Measurements from ENCODE around the gene LPCAT3. TPM values are rescaled to one million over a fixed set of nuclear protein-coding genes. Genes with fewer than 3 reads are reported as not detected.
A peak's percentile ranks its signal among the peaks of the same experiment; 100 is the strongest.

The LPCAT3 gene
- total RNA-seq, 1 experiment from 2014 or later: 102 TPM

GRCh38 chr12:7046383-7047105 lies 28.3 kb upstream of the LPCAT3 start:
- Histone ChIP-seq H3K4me3 (no peak overlapping the region), H2AFZ (no peak overlapping the region), H3K4me2 (no peak overlapping the region), H3K27me3 (ENCODE audit: insufficient read depth, low read depth) (peaks cover 8% of the 10 kb centered on the region; the same call in 1 of the 2 replicates), H3F3A (ENCODE audit: insufficient read depth, low read depth) (no peaks in the 10 kb centered on the region; the same call in 1 of the 2 replicates), H3K27ac (no peak overlapping the region), H3K79me2 (ENCODE audit: low read depth) (no peaks in the 10 kb centered on the region), H3K36me3 (ENCODE audit: low read depth) (no peaks in the 10 kb centered on the region), H3K9me2 (ENCODE audit: insufficient read depth) (no peaks in the 10 kb centered on the region; the same call in 1 of the 2 replicates), H3K9me3 (ENCODE audit: insufficient read depth, low read depth) (no peaks in the 10 kb centered on the region), H4K20me1 (ENCODE audit: insufficient read depth) (no peaks in the 10 kb centered on the region), H3K4me1 (replicated peaks; ENCODE audit: insufficient read depth) (no peaks in the 10 kb centered on the region)
- TF ChIP-seq CTCF (conservative IDR thresholded peaks at IDR 0.05): no peak
- no peak for TF ChIP-seq EZH2 (IDR thresholded peaks at IDR 0.05; ENCODE audit: low read depth)
- intact Hi-C loops (cut with micrococcal nuclease; ENCODE audit: unreplicated experiment): no loop called here
- ChIA-PET POLR2A (ENCODE audit: unreplicated experiment) (no interaction called here), CTCF (no interaction called here)
- BruUV-seq (replicated peaks): no TSS peak
- DNase-seq: no peak

GRCh38 chr12:7045913-7046312 lies 27.6 kb upstream of the LPCAT3 start:
- Histone ChIP-seq H3K79me2 (ENCODE audit: low read depth) (no peaks in the 10 kb centered on the region), H3K9me2 (ENCODE audit: insufficient read depth) (no peaks in the 10 kb centered on the region), H4K20me1 (ENCODE audit: insufficient read depth) (no peaks in the 10 kb centered on the region), H2AFZ (no peak overlapping the region), H3K27me3 (ENCODE audit: insufficient read depth, low read depth) (peaks cover 5% of the 10 kb centered on the region; the same call in 1 of the 2 replicates), H3F3A (ENCODE audit: insufficient read depth, low read depth) (no peaks in the 10 kb centered on the region; the same call in 1 of the 2 replicates), H3K27ac (no peak overlapping the region), H3K4me1 (replicated peaks; ENCODE audit: insufficient read depth) (no peaks in the 10 kb centered on the region), H3K4me2 (no peak overlapping the region), H3K4me3 (no peak overlapping the region), H3K9me3 (ENCODE audit: insufficient read depth, low read depth) (no peaks in the 10 kb centered on the region), H3K36me3 (ENCODE audit: low read depth) (no peaks in the 10 kb centered on the region)
- no peak for DNase-seq
- no TSS peak for BruUV-seq (replicated peaks)
- CTCF ChIA-PET: no interaction called here
- intact Hi-C loops (cut with micrococcal nuclease; ENCODE audit: unreplicated experiment): no loop called here
- TF ChIP-seq CTCF (conservative IDR thresholded peaks at IDR 0.05) (no peak), EZH2 (IDR thresholded peaks at IDR 0.05; ENCODE audit: low read depth) (no peak)
- POLR2A ChIA-PET (ENCODE audit: unreplicated experiment): no interaction called here

- no peak overlapping the region for H3K4me3 ChIP-seq
- H3K36me3 ChIP-seq (ENCODE audit: low read depth): no peaks in the 10 kb centered on the region
- H3K9me2 ChIP-seq (ENCODE audit: insufficient read depth): no peaks in the 10 kb centered on the region
- H3K27me3 ChIP-seq (ENCODE audit: insufficient read depth, low read depth): no peaks in the 10 kb centered on the region
- DNase-seq: peak in 1 of 2 experiments; percentile 48
- ChIA-PET POLR2A (ENCODE audit: unreplicated experiment) (no interaction called here), CTCF (interaction anchor here (0.6 to 1.6 kb wide), 2 partner anchors 27 to 514 kb away, joined by 3 to 4 read pairs; no protein-coding TSS in a partner anchor)
- H3K79me2 ChIP-seq (ENCODE audit: low read depth): no peaks in the 10 kb centered on the region
- TF ChIP-seq CTCF (conservative IDR thresholded peaks at IDR 0.05): peak; percentile 67
- TF ChIP-seq EZH2 (IDR thresholded peaks at IDR 0.05; ENCODE audit: low read depth): no peak
- no peaks in the 10 kb centered on the region for H3K9me3 ChIP-seq (ENCODE audit: insufficient read depth, low read depth)
- H3K27ac ChIP-seq: no peak overlapping the region
- no peaks in the 10 kb centered on the region for H4K20me1 ChIP-seq (ENCODE audit: insufficient read depth)
- intact Hi-C loops (cut with micrococcal nuclease; ENCODE audit: unreplicated experiment): loop anchor here (1.0 to 2.0 kb wide), 2 partner anchors 72 to 97 kb away; partner anchors contain the start of genes EMG1 and PHB2
- BruUV-seq (replicated peaks): no TSS peak
- no peak overlapping the region for H2AFZ ChIP-seq
- H3F3A ChIP-seq (ENCODE audit: insufficient read depth, low read depth): no peaks in the 10 kb centered on the region; the same call in 1 of the 2 replicates
- H3K4me1 ChIP-seq (replicated peaks; ENCODE audit: insufficient read depth): no peaks in the 10 kb centered on the region
- no peak overlapping the region for H3K4me2 ChIP-seq
Observed at GRCh38 chr12:7042842-7043241, 24.6 kb upstream of the LPCAT3 start.
